GM12864 (cell line): ENCODE data around the gene AQP12A.
"Not testable (repeated sequence)": the region's sequence is repeated elsewhere in the genome, so short reads cannot be mapped to it uniquely, and the experiment has no call there.

ENCODE experiments used
- DNase-seq: peaks from one replicate; pipeline ENCODE4 v3.0.0-alpha.2; 2011; ENCODE audit warnings: low read depth
- H3K4me3 ChIP-seq: 2 replicates; pipeline ENCODE4 v1.5.1; 2011; ENCODE audit warnings: mild to moderate bottlenecking, low read depth, low read length, control low read depth
- CTCF ChIP-seq: IDR thresholded peaks from 2 replicates; pipeline ENCODE4 v1.5.1; 2011; ENCODE audit warnings: low read depth, mild to moderate bottlenecking, moderate library complexity, low read length, control low read depth, inconsistent platforms; ENCODE audit errors: missing control alignments

AQP12A gene

GRCh38 chr2:240691631-240692420, at the start of gene AQP12A:
TSS of gene AQP12A (plus strand) at chr2:240691866. CDS start at chr2:240691914, 48 bp downstream.
- DNase-seq, H3K4me3 ChIP-seq: not testable (repeated sequence)

- TF ChIP-seq CTCF = no peak
- DNase-seq = no peak
- no peak overlapping the region for H3K4me3 ChIP-seq
Observed at GRCh38 chr2:240642061-240642805, 49.4 kb upstream of the AQP12A start.

- DNase-seq = no peak
- no peak overlapping the region for H3K4me3 ChIP-seq
- no peak for TF ChIP-seq CTCF
Observed at GRCh38 chr2:240642806-240643092, 48.9 kb upstream of the AQP12A start.

GRCh38 chr2:240643093-240643810, 48.4 kb upstream of the AQP12A start:
- no peak for TF ChIP-seq CTCF
- no peak for DNase-seq
- no peak overlapping the region for H3K4me3 ChIP-seq

GRCh38 chr2:240643811-240644150, 47.9 kb upstream of the AQP12A start:
- no peak overlapping the region for H3K4me3 ChIP-seq
- DNase-seq = no peak
- no peak for TF ChIP-seq CTCF

GRCh38 chr2:240644171-240644651, 47.5 kb upstream of the AQP12A start:
- no peak overlapping the region for H3K4me3 ChIP-seq
- no peak for DNase-seq
- no peak for TF ChIP-seq CTCF

GRCh38 chr2:240644859-240645301, 46.8 kb upstream of the AQP12A start:
- no peak for DNase-seq
- no peak overlapping the region for H3K4me3 ChIP-seq
- TF ChIP-seq CTCF = no peak
